Measurements from ENCODE around the gene RAF1.

DNA sequence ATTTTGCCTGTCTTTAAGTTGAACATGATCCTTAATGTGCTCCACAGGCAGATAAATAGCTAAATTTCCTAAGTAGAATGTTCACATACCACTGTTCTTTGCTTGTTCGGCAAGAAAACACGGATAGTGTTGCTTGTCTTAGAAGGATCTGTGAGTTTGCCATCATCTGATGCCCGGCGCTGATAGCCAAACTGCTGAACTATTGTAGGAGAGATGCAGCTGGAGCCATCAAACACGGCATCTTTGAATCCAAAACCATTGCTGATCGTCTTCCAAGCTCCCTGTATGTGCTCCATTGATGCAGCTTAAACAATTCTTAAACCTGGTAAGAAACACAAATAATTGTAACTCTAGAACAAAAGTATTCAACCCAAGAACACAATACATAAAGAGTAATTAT lies 45.5 kb downstream of the RAF1 start:
- no peak for TF ChIP-seq POLR2AphosphoS5 (IDR thresholded peaks at IDR 0.05; ENCODE audit: low read depth, low read length)
- TF ChIP-seq POLR2A (IDR thresholded peaks at IDR 0.05; ENCODE audit: low read depth, low read length): no peak
- TF ChIP-seq TAF1 (IDR thresholded peaks at IDR 0.05; ENCODE audit: low read depth, low read length): no peak
- TF ChIP-seq SPI1 (IDR thresholded peaks at IDR 0.05; ENCODE audit: low read depth, low read length): no peak

All from GM12891 (cell line).